AG09319 (cell line): ENCODE measurements around the gene ITM2C.

ENCODE experiments used
- DNase-seq: peaks from one replicate; pipeline ENCODE4 v3.0.0-alpha.2; 2010; ENCODE audit warnings: low read depth; ENCODE audit errors: extremely low read depth
- CTCF ChIP-seq: IDR thresholded peaks from 2 replicates; pipeline ENCODE4 v1.5.1; 2011; ENCODE audit warnings: low read depth, mild to moderate bottlenecking, inconsistent platforms, low read length, moderate library complexity

The ITM2C gene

GRCh38 chr2:230879891-230880290 lies 15.1 kb downstream of the ITM2C start:
- DNase-seq: no peak
- TF ChIP-seq CTCF: no peak

- no peak for TF ChIP-seq CTCF
- DNase-seq: no peak
Measured at GRCh38 chr2:230881840-230882239, 17.1 kb downstream of the ITM2C start.

GRCh38 chr2:230885463-230886130 lies 20.9 kb downstream of the ITM2C start:
- no peak for TF ChIP-seq CTCF
- peak; percentile 15 for DNase-seq

- DNase-seq: no peak
- no peak for TF ChIP-seq CTCF
Measured at GRCh38 chr2:230886206-230886605, 21.5 kb downstream of the ITM2C start.

GRCh38 chr2:230886671-230887071 lies 21.9 kb downstream of the ITM2C start:
- no peak for TF ChIP-seq CTCF

GRCh38 chr2:230887342-230887741 lies 22.6 kb downstream of the ITM2C start:
- DNase-seq: no peak
- TF ChIP-seq CTCF: no peak

More at GRCh38 chr2:230886671-230887071, 21.9 kb downstream of the ITM2C start:
- DNase-seq: no peak

GRCh38 chr2:230888824-230889400 lies 24.2 kb downstream of the ITM2C start:
- no peak for DNase-seq
- TF ChIP-seq CTCF: no peak
